HG02981 (cell line): Measurements from ENCODE around the gene MRPS15.
"Not testable (repeated sequence)": the region's sequence is repeated elsewhere in the genome, so short reads cannot be mapped to it uniquely, and the experiment has no call there.

Experiments used
- ATAC-seq: cut with Tn5 transposase; IDR thresholded peaks from one replicate; pipeline ENCODE4 v1.9.1; 2021; ENCODE audit warnings: mild to moderate bottlenecking, moderate library complexity; ENCODE audit not compliant: unreplicated experiment

MRPS15 gene

DNA sequence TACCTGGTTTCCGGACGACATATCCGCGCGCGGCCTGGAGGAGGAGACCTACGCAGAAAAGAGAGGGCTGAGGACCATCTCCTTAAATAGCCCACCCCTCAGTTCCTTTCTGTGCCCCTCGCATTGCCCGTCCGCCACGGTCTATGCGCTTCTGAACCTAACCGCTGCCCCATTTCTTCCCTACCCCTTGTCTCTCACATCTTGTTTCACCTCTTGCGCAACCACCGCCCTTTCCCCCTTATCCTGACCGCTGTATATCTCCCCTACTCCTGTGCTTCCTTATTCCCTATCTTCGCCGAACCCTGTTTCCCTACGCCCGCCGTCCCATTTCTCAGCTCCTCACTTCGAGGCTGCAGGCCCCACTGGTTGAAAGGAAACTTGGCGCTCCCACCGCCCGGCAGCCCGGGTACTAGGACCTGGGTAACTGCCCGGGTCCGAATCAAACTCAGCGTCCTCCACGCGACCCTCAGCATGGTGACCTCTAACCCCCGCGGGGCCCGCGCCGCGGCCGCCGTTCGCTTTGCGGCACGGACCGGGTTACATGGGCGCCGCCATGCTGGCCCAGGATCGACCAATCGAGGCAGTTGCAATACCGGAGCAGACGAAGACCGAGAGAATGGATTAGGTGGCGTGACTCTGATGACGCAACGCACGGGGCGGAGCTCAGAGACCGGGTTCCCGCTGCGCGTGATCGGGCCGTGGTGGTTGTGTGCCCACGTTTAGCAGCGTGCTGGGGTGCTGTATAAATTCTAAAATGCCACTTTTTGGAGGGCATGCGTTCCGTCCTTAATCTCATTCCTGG, at the start of gene MRPS15:
Gene MRPS15, minus strand, starts transcription at position 582 of the 802 bp plus-strand sequence. Its CDS starts 109 bp downstream, at position 473.
- peak; percentile 96 for ATAC-seq

GRCh38 chr1:36512842-36513241, 48.7 kb upstream of the MRPS15 start:
- no peak for ATAC-seq

DNA sequence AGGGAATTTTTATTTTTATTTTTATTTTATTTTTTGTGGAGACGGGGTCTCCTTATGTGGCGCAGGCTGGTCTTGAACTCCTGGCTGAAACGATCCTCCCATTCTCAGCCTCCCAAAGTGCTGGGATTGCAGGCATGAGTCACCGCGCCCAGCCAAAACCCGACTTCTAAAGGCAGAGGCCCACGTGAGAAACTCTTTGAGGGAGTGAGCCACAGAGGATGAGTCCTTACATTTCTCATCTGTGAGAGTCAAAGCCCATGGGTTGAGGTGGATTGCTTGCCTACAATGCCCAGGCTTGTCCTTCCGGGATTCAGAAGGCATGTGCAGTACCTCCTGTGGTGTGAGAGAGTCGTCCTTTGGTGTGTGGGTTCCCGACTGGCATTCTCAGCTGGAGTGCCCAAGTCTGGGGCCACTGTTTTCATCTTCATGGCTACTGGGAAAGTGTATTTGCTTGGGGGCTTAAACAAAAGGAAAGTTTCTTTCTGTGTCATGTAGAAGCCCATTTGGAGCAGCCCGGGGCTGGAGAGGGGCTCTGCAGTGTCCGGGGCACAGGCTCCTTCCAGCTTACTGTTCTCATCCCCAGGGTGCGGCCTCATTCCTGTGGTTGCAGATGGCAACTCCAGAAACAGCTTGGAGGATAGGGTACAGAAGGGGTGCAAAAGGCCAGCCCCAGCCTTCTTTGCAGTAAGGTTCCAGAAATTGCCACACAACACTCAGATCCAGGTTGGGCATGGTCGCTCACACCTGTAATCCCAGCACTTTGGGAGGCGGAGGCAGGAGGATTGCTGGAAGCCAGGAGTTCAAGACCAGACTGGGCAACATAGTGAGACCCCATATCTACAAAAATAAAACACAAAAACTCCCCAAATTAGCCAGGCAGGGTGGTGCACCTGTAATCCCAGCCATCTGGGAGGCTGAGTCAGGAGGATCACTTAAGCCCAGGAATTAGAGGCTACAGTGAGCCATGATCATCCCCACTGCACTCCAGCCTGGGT, 47.9 kb upstream of the MRPS15 start:
- ATAC-seq: no peak

- ATAC-seq: not testable (repeated sequence)
Observed at GRCh38 chr1:36511220-36511619, 47.0 kb upstream of the MRPS15 start.

- ATAC-seq: no peak
Observed at GRCh38 chr1:36510418-36510817, 46.2 kb upstream of the MRPS15 start.

- ATAC-seq: no peak
Observed at GRCh38 chr1:36508257-36508656, 44.1 kb upstream of the MRPS15 start.

- ATAC-seq: no peak
Observed at GRCh38 chr1:36506276-36506920, 42.2 kb upstream of the MRPS15 start.

DNA sequence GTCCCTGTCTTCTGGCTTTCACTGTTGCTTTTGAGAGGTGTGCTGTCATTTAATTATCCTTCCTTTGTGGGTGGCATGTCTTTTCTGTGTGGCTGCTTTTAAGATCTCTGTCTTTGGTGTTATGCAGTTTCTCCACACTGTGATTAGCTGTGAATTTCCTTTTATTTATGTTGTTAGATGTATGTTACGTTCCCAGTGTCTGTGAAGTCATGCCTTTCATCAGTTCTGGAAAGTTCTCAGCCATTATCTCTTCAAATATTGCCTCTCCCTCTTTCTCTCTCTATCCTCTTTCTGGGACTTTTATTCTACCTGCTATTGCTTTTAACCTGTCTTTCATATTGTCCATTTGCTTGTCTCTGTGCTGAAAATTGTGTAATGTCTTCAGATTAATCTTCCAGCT, 39.5 kb upstream of the MRPS15 start:
- ATAC-seq: no peak

- ATAC-seq: no peak
Observed at GRCh38 chr1:36503159-36503558, 39.0 kb upstream of the MRPS15 start.

DNA sequence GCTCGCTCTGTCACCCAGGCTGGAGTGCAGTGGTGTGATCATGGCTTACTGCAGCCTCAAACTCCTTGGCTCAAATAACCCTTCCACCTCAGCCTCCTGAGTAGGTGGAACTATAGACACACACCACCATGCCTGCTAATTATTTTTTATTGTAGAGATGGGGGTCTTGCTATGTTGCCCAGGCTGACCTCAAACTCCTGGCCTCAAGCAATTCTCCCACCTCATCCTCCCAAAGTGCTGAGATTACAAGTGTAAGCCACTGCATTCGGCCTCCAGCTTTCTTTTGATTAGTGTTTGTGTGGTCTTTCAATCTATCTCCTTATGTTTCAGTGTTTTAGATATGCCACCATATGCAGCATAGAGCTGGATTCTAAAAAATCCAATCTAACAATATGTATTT, 38.4 kb upstream of the MRPS15 start:
- no peak for ATAC-seq

DNA sequence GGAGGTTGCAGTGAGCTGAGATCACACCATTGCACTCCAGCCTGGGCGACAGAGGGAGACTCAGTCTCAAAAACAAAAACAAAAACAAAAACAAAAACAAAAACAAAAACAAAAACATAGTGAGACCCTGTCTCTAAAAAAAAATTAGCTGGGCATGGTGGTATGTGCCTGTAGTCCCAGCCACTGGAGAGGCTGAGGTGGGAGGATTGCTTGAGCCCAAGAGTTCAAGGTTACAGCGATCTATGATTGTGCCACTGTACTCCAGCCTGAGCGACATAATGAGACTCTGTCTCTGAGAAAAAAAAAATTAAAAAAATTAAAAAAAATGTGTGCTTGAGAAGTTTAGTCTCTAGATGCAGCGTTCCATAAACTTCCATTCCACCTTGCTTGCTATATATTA, 37.7 kb upstream of the MRPS15 start:
- not testable (repeated sequence) for ATAC-seq

DNA sequence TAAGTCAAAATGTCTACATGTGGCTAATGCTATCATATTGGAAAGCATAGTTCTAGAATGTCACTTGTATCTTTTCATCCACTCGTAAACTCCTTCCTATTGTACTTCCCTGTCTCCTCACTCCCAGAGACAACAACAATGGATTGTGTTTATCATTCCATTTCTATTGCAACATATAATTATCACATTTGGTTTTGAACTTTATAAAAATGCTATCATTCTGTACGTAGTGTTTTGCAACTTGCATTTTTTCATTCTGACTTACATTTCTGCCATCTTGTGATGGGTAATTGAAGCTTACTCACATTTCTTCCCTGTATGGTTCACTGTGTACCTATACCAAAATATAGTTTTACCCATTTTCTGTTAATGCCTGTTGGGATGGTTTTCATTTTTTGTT, 33.0 kb upstream of the MRPS15 start:
- ATAC-seq: no peak

GRCh38 chr1:36494971-36495370, 30.8 kb upstream of the MRPS15 start:
- no peak for ATAC-seq

- no peak for ATAC-seq
Observed at GRCh38 chr1:36493524-36493923, 29.3 kb upstream of the MRPS15 start.

DNA sequence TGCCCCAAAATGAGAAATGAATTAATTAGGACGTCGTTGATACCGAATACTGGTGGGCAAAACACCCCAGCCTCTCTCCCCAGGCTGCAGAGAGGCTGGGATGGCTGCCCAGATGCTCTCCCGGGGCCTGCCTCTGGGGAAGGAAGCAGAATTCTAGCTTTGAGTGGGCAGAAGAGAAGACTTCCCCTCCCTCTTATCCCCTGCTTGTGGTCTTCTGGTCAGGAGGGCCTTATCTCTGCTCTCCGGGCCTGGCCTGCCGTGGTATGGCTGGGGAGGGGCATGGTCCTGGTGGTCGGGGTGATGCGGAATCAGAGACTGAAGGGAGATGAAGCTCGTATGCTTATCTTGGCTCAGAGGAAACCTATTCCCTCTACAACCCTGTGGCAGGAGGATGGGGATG, 28.3 kb upstream of the MRPS15 start:
- no peak for ATAC-seq

GRCh38 chr1:36489258-36490051, 25.3 kb upstream of the MRPS15 start:
- ATAC-seq: not testable (repeated sequence)

GRCh38 chr1:36487906-36488305, 23.7 kb upstream of the MRPS15 start:
- no peak for ATAC-seq

DNA sequence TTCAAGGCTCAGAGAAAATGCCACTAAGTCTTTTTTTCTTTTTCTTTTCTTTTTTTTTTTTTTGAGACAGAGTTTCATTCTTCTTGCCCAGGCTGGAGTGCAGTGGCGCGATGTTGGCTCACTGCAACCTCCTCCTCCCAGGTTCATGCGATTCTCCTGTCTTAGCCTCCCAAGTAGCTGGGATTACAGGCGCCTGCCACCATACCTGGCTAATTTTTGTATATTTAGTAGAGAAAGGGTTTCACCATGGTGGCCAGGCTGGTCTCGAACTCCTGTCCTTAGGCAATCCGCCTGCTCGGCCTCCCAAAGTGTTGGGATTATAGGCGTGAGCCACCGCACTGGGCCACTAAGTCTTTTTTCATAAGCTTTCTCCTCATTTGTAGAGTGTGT, 23.1 kb upstream of the MRPS15 start:
- not testable (repeated sequence) for ATAC-seq

DNA sequence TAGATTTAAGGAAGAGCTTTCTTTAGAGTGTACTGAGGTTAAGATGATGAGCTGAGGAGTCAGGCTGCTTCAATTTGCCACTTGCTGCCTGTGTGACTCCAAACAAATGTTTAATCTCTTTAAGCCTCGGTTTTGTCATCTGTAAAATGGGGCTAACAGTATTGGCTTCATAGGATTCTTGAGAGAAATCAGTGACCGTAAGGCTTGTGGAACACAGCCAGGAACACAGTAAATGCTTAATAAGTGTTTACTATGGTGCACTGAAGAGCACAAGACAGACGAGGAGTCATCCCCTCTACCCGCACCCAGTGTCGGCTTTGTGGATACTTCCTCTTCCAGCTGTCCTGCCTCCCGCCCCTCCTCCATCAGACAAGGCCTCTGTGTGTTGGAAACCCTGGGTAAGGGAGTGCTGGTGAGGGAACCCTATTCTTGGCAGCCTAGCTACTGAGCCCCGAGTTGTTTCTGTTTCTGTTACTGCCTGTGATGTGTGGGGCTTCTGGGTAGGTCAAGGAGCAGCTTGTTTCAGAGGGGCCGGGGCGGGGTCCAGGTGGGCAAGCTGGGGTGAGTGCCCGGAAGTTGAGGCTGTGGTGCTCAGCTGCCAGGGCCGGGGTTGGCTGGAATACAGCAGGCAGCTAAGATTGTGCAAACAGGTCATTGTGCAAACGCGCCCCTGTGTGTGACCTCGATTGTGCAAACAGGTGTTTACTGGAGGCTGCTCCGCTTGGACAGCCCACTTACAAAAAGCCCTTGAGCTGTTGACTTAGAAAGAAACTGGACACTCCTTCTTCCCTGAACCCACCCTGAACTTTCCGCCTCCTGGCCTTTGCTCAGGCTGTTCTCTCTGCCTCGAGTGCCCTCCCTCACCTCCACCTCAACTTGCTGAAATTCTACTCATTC, 22.5 kb upstream of the MRPS15 start:
- ATAC-seq: no peak

- no peak for ATAC-seq
Observed at GRCh38 chr1:36486093-36486438, 21.9 kb upstream of the MRPS15 start.
